GM23338 (cell line): ENCODE results near the gene TTC16. TPM values are rescaled to one million over a fixed set of nuclear protein-coding genes. Genes with fewer than 3 reads are reported as not detected.

Source experiments
- ATAC-seq: fragments of 200-7000 bp; cut with Tn5 transposase; 3 replicates; pipeline ENCODE4 v1.9.1; 2020
- DNase-seq: peaks from one replicate; pipeline ENCODE4 v3.0.0-alpha.2; 2015; ENCODE audit warnings: low spot score
- H2AFZ ChIP-seq: fragments of 200-600 bp; sonication (generic); 2 replicates; pipeline ENCODE4 v1.8.0; 2016; ENCODE audit warnings: antibody characterized with exemption, mild to moderate bottlenecking, moderate library complexity
- H3F3A ChIP-seq: fragments of 200-600 bp; sonication (generic); replicated peaks from 2 replicates; pipeline ENCODE4 v1.8.0; 2017; ENCODE audit warnings: antibody characterized with exemption, mixed run types, low read depth
- H3K27ac ChIP-seq: fragments of 200-600 bp; sonication (generic); 2 replicates; pipeline ENCODE4 v1.6.1; 2016; ENCODE audit warnings: low read depth
- H3K27me3 ChIP-seq: fragments of 200-600 bp; sonication (generic); 2 replicates; pipeline ENCODE4 v1.8.0; 2016; ENCODE audit warnings: mild to moderate bottlenecking, mixed run types, moderate library complexity; ENCODE audit not compliant: insufficient read depth
- H3K36me3 ChIP-seq: fragments of 200-600 bp; sonication (generic); 2 replicates; pipeline ENCODE4 v1.8.0; 2016; ENCODE audit warnings: mild to moderate bottlenecking; ENCODE audit not compliant: insufficient read depth
- H3K4me1 ChIP-seq: fragments of 200-600 bp; sonication (generic); 2 replicates; pipeline ENCODE4 v1.8.0; 2016; ENCODE audit warnings: mild to moderate bottlenecking, moderate library complexity; ENCODE audit not compliant: insufficient read depth
- H3K4me2 ChIP-seq: fragments of 200-600 bp; sonication (generic); 2 replicates; pipeline ENCODE4 v1.7.1; 2017; ENCODE audit warnings: mixed run types
- H3K4me3 ChIP-seq: fragments of 200-600 bp; sonication (generic); 2 replicates; pipeline ENCODE4 v1.6.1; 2016; ENCODE audit warnings: mixed run types
- H3K79me2 ChIP-seq: fragments of 200-600 bp; sonication (generic); replicated peaks from 2 replicates; pipeline ENCODE4 v1.8.0; 2017; ENCODE audit warnings: mild to moderate bottlenecking; ENCODE audit not compliant: insufficient read depth
- H3K9me2 ChIP-seq: fragments of 200-600 bp; sonication (generic); 2 replicates; pipeline ENCODE4 v1.8.0; 2017; ENCODE audit not compliant: insufficient read depth
- H4K20me1 ChIP-seq: fragments of 200-600 bp; sonication (generic); replicated peaks from 2 replicates; pipeline ENCODE4 v1.8.0; 2017; ENCODE audit warnings: mild to moderate bottlenecking; ENCODE audit not compliant: insufficient read depth
- H3K27ac Mint-ChIP-seq: 2 replicates; pipeline ENCODE4 v1.8.0; 2020; ENCODE audit warnings: inconsistent platforms, mild to moderate bottlenecking, moderate library complexity, mixed read lengths
- H3K27me3 Mint-ChIP-seq: 3 replicates; pipeline ENCODE4 v1.8.0; 2022; ENCODE audit warnings: low read depth, mild to moderate bottlenecking, moderate library complexity, mixed read lengths, inconsistent platforms; ENCODE audit not compliant: insufficient read depth, poor library complexity
- H3K36me3 Mint-ChIP-seq: 3 replicates; pipeline ENCODE4 v1.8.0; 2021; ENCODE audit warnings: low read depth, mild to moderate bottlenecking, inconsistent platforms, moderate library complexity, mixed read lengths
- H3K4me1 Mint-ChIP-seq: 3 replicates; pipeline ENCODE4 v1.8.0; 2020; ENCODE audit warnings: mild to moderate bottlenecking, inconsistent platforms, mixed read lengths
- H3K4me3 Mint-ChIP-seq: 3 replicates; pipeline ENCODE4 v1.8.0; 2021; ENCODE audit warnings: moderate library complexity, mild to moderate bottlenecking, inconsistent platforms, mixed read lengths
- H3K9me3 Mint-ChIP-seq: 3 replicates; pipeline ENCODE4 v1.8.0; 2020; ENCODE audit warnings: moderate library complexity, mild to moderate bottlenecking, inconsistent platforms, mixed read lengths
- POLR2AphosphoS5 ChIP-seq: IDR thresholded peaks from 2 replicates; pipeline ENCODE4 v1.6.1; 2016; ENCODE audit warnings: antibody characterized with exemption, low read depth
- STAT1 ChIP-seq: IDR thresholded peaks from one replicate; pipeline ENCODE4 v1.6.1; 2016; ENCODE audit warnings: antibody characterized with exemption; ENCODE audit not compliant: unreplicated experiment
- ZNF462 ChIP-seq: fragments of 250-450 bp; sonication (Bioruptor Pico); IDR thresholded peaks from 2 replicates; pipeline ENCODE4 v1.5.0; 2020; ENCODE audit warnings: mild to moderate bottlenecking, moderate library complexity
- polyA plus RNA-seq: library from polyadenylated mRNA; unstranded; fragments of >200 nt; fragmentation: Nextera tagmentation; extraction: Ambion mirVana; gene quantifications from 2 replicates; pipeline ENCODE4 v1.2.1, GENCODE V29; 2016
- total RNA-seq: library from RNA; depleted of rRNA; stranded (reverse); fragments of >200 nt; shearing (Covaris generic); gene quantifications from 2 replicates; pipeline ENCODE4 v1.2.3, GENCODE V29; 2014
- TF ChIP-seq, protein P1 (sequence below): IDR thresholded peaks from 2 replicates; pipeline ENCODE4 v1.6.1; 2016; ENCODE audit warnings: antibody characterized with exemption

Gene TTC16
- total and polyA plus RNA-seq, 2 experiments from 2014 or later = not detected

GRCh38 chr9:127724012-127724411, 8.1 kb downstream of the TTC16 start (continued):
- no peak for TF ChIP-seq ZNF462
- TF ChIP-seq, protein P1, sequence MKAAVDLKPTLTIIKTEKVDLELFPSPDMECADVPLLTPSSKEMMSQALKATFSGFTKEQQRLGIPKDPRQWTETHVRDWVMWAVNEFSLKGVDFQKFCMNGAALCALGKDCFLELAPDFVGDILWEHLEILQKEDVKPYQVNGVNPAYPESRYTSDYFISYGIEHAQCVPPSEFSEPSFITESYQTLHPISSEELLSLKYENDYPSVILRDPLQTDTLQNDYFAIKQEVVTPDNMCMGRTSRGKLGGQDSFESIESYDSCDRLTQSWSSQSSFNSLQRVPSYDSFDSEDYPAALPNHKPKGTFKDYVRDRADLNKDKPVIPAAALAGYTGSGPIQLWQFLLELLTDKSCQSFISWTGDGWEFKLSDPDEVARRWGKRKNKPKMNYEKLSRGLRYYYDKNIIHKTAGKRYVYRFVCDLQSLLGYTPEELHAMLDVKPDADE = no peak

GRCh38 chr9:127726871-127727270, 11.0 kb downstream of the TTC16 start:
- DNase-seq (no peak), ATAC-seq (no peak)
- no peaks in the 10 kb centered on the region for H3K36me3 ChIP-seq
- H3K9me2 ChIP-seq = no peaks in the 10 kb centered on the region
- H3K27me3 Mint-ChIP-seq = peaks cover 3% of the 10 kb centered on the region
- H2AFZ ChIP-seq = no peak overlapping the region
- H3K4me1 Mint-ChIP-seq = peaks cover 9% of the 10 kb centered on the region
- H3K4me3 Mint-ChIP-seq = no peak overlapping the region
- H3K27me3 ChIP-seq = no peaks in the 10 kb centered on the region
- no peak overlapping the region for H3K4me3 ChIP-seq
- no peak overlapping the region for H3K27ac Mint-ChIP-seq
- H3K4me1 ChIP-seq = peaks cover 7% of the 10 kb centered on the region
- no peaks in the 10 kb centered on the region for H3K9me3 Mint-ChIP-seq
- no peak overlapping the region for H3K4me2 ChIP-seq
- H3K79me2 ChIP-seq = no peaks in the 10 kb centered on the region
- no peaks in the 10 kb centered on the region for H3F3A ChIP-seq
- H4K20me1 ChIP-seq = no peaks in the 10 kb centered on the region
- TF ChIP-seq STAT1 (no peak), POLR2AphosphoS5 (no peak)
- TF ChIP-seq, protein P1 = no peak
- H3K36me3 Mint-ChIP-seq = no peaks in the 10 kb centered on the region
- H3K27ac ChIP-seq = no peak overlapping the region
